ENCODE data around the gene ZKSCAN1. TPM values are rescaled to one million over a fixed set of nuclear protein-coding genes. Genes with fewer than 3 reads are reported as not detected.

Gene ZKSCAN1
- total RNA-seq, 1 experiment from 2014 or later: 9.0 TPM

DNA sequence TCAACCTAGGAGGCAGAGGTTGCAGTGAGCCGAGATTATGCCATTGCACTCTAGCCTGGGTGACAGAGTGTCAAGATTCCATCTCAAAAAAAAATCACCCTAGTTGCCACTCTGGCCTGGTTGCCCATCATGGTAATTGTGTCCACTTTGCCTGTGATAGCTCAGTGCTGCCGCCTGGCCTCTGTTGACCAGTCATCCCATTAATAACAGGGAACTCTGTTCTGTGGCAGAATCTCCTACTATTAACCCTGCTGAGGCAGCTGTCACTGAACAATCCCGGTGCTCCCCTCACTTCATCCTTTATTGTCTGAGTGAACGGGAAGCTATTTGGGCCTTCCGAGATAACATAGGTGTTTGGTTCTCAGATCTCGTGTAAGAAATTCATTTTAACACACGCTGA lies 51.6 kb downstream of the ZKSCAN1 start:
- DNase-seq: no peak
- Histone ChIP-seq H3K4me3 (ENCODE audit: insufficient read depth, low read depth, low read length) (no peak overlapping the region), H3K36me3 (replicated peaks; ENCODE audit: control insufficient read depth, insufficient read depth, low read length) (peaks cover 33% of the 10 kb centered on the region), H3K27me3 (ENCODE audit: control insufficient read depth, insufficient read depth, low read length) (no peaks in the 10 kb centered on the region)

DNA sequence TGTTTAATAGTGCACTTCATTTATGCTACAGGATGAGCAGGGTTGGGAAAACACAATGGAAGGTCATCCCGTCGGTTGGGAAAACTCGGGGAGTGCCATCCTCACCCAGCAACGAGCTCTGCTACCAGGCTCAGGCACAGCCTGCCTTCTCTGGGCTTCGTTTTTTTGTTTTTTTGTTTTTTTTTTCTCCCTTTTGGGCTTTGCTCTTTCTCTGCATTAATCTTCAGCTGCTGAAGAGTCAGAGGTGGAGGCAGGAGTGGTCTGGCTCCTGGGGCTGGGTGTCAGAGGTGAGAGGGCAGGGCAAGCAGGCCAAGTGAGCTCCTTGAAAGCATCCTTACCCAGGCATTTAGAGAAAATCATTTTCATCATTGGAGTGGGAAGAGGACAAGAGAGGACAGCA lies 54.6 kb downstream of the ZKSCAN1 start:
- no peak for DNase-seq
- Histone ChIP-seq H3K27me3 (ENCODE audit: control insufficient read depth, insufficient read depth, low read length) (no peaks in the 10 kb centered on the region), H3K4me3 (ENCODE audit: insufficient read depth, low read depth, low read length) (no peak overlapping the region), H3K36me3 (replicated peaks; ENCODE audit: control insufficient read depth, insufficient read depth, low read length) (peaks cover 49% of the 10 kb centered on the region)

DNA sequence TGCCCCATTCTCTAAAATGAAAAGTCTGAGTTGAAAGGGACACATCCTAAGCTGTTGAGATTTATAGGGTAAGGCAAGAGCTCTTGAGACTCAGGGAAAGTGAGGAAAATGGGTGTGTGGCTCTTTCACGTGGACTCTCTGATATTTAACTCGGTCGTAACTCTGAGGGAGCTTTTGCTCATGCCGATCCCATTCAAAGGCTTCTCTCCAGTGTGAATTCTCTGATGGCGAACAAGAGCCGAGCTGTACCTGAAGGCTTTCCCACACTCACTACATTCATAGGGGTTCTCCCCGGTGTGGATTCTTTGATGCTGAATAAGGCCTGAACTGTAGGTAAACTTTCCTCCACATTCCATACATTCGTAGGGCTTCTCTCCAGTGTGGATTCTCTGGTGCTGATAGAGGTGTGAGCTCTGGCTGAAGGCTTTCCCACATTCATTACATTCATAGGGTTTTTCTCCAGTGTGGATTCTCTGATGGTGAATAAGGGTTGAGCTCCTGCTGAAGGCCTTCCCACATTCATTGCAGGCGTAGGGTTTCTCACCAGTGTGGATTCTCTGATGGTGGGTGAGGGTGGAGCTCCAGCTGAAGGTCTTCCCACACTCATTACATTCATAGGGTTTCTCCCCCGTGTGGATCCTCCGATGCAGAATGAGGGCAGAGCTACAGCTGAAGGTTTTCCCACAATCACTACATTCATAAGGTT lies 55.8 kb downstream of the ZKSCAN1 start:
- Histone ChIP-seq H3K4me3 (ENCODE audit: insufficient read depth, low read depth, low read length) (no peak overlapping the region), H3K36me3 (replicated peaks; ENCODE audit: control insufficient read depth, insufficient read depth, low read length) (peaks cover 59% of the 10 kb centered on the region), H3K27me3 (ENCODE audit: control insufficient read depth, insufficient read depth, low read length) (no peaks in the 10 kb centered on the region)
- DNase-seq: no peak

DNA sequence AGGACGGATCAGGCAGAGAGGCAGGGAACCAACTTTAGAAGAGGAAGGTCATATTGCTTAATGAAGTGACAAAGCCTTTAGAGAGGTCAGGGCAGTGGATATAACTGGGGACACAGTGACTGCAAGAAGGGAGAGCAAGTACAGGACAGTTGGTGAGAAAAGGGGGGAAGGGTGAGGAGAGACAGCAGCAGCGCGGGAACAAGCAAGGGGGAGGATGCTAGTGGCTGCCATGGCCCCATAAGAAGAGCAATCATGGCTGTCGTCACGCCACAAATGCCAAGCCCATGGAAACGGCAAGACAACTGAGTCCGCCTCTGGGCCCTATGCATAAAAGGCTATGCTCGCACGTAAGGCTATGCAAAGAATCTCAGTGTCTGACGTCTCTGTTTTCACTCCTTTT lies 57.1 kb downstream of the ZKSCAN1 start:
- DNase-seq: no peak
- no peaks in the 10 kb centered on the region for H3K27me3 ChIP-seq (ENCODE audit: control insufficient read depth, insufficient read depth, low read length)
- peaks cover 66% of the 10 kb centered on the region for H3K36me3 ChIP-seq (replicated peaks; ENCODE audit: control insufficient read depth, insufficient read depth, low read length)
- H3K4me3 ChIP-seq (ENCODE audit: insufficient read depth, low read depth, low read length): no peak overlapping the region

DNA sequence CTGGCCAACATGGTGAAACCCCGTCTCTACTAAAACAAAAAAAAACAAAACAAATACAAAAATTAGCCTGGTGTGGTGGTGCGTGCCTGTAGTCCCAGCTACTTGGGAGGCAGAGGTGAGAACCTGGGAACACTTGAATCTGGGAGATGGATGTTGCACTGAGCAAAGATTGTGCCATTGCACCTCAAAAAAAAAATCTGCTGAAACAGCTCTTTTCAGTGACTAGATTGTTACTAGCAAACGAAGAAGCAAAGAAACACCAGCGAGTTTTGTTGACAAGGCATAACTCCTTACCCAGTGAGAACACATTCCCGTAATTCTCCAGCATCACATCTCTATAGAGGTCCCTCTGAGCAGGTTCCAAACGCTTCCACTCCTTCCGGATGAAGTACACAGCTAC lies 59.4 kb downstream of the ZKSCAN1 start:
- H3K36me3 ChIP-seq (replicated peaks; ENCODE audit: control insufficient read depth, insufficient read depth, low read length): peaks cover 80% of the 10 kb centered on the region
- no peak overlapping the region for H3K4me3 ChIP-seq (ENCODE audit: insufficient read depth, low read depth, low read length)
- DNase-seq: no peak
- H3K27me3 ChIP-seq (ENCODE audit: control insufficient read depth, insufficient read depth, low read length): no peaks in the 10 kb centered on the region

DNA sequence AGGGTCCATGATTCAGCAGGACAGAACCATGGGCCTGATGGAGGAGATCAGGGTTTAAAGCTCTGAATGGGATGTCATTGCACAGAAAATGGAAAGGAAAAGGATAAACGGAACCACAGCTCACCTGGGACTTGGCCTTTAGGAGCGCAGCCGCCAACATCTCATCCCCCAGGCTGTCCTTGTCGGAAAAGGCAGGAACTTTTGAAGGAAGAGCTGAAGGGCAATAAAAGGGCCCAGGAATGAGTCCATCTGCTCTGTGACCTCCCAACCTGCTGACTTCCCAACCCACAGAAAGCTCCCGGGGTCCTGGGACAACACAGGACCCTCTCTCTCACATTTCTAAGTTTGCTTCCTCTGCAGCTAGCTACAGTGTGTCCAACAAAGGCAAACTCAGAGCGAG lies 60.0 kb downstream of the ZKSCAN1 start:
- Histone ChIP-seq H3K4me3 (ENCODE audit: insufficient read depth, low read depth, low read length) (no peak overlapping the region), H3K36me3 (replicated peaks; ENCODE audit: control insufficient read depth, insufficient read depth, low read length) (peaks cover 75% of the 10 kb centered on the region)
- DNase-seq: no peak

DNA sequence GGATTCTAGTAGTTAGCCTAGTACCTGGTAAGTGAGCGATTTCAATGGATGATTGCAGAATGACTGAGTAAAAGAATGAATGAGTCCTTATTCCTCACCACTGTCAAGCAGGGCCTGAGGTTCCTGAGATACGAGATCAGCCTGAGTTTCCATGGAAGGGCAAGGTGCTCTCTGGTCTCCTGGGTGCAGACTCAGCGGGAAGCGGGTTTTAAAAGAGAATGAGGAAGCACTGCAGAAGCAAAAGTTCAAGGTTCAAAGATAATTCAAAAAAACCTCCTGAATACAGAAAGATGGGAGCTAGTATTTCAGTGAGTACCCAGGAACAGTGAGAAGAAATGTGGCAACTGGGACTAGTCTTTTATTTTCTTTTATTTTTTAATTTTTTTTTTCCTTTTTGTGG lies 61.8 kb downstream of the ZKSCAN1 start:
- no peak for DNase-seq
- Histone ChIP-seq H3K27me3 (ENCODE audit: control insufficient read depth, insufficient read depth, low read length) (no peaks in the 10 kb centered on the region), H3K36me3 (replicated peaks; ENCODE audit: control insufficient read depth, insufficient read depth, low read length) (peaks cover 57% of the 10 kb centered on the region), H3K4me3 (ENCODE audit: insufficient read depth, low read depth, low read length) (no peak overlapping the region)

More for the DNA sequence above, 60.0 kb downstream of the ZKSCAN1 start:
- no peaks in the 10 kb centered on the region for H3K27me3 ChIP-seq (ENCODE audit: control insufficient read depth, insufficient read depth, low read length)

DNA sequence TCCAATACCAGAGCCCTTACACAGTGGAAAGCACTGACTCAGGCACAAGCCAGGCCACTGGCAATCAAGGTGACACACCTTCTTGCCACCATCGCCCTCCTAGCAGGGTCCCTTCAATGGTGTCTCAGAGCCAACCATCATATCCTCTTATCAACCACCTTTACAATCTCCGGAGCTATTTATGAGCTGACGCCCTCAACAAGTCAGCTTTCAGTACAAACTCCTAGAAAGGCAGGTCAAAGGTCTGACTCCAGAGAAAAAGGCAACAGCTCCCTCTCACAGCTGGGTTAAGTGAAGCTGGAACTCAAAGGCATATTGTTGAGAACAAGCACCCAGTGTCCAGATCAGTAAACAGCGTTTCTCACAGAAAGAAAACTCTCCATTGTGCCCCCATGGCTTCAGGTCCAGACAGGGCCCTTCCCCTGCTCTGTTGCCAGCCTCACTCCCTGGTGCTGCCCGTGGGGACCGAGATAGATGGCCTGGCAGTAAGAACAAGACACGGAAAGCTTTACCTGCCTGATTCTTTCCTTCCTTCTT lies 63.7 kb downstream of the ZKSCAN1 start:
- no peak for DNase-seq
- peaks cover 41% of the 10 kb centered on the region for H3K36me3 ChIP-seq (replicated peaks; ENCODE audit: control insufficient read depth, insufficient read depth, low read length)
- H3K27me3 ChIP-seq (ENCODE audit: control insufficient read depth, insufficient read depth, low read length): no peaks in the 10 kb centered on the region
- no peak overlapping the region for H3K4me3 ChIP-seq (ENCODE audit: insufficient read depth, low read depth, low read length)

DNA sequence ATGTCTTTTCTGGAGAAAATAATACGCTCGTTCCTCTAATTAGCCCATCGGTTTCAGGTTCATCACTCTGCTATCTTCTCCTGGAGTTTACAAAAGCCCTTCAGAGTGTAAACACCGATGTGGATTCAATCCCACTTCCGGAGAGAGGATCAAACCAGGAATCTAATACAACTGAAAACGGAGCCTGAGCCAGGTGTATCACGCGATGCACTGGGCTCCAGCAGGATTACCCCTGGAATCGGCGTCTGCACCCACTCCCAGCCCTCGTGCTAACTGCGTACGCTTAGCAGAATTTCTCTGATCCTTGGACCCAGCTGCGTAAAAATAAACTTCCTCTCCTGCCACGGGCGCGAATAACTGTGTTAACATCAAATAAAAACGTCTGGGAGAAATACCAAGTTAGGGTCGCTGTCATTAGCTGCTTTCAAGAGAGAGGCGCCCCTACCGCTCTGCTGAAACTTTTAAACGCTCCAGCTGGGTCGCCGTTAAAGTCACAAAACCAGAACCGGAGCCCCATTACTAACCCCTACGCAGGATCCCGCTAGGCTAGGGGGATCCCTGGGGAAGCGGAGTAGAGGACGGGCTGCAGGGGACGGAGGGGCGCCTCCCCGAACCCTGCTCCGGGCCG lies 65.6 kb downstream of the ZKSCAN1 start:
- H3K36me3 ChIP-seq (replicated peaks; ENCODE audit: control insufficient read depth, insufficient read depth, low read length): peaks cover 23% of the 10 kb centered on the region
- peak overlapping the region; percentile 91 for H3K4me3 ChIP-seq (ENCODE audit: insufficient read depth, low read depth, low read length)
- H3K27me3 ChIP-seq (ENCODE audit: control insufficient read depth, insufficient read depth, low read length): no peaks in the 10 kb centered on the region
- peak; percentile 57 for DNase-seq

DNA sequence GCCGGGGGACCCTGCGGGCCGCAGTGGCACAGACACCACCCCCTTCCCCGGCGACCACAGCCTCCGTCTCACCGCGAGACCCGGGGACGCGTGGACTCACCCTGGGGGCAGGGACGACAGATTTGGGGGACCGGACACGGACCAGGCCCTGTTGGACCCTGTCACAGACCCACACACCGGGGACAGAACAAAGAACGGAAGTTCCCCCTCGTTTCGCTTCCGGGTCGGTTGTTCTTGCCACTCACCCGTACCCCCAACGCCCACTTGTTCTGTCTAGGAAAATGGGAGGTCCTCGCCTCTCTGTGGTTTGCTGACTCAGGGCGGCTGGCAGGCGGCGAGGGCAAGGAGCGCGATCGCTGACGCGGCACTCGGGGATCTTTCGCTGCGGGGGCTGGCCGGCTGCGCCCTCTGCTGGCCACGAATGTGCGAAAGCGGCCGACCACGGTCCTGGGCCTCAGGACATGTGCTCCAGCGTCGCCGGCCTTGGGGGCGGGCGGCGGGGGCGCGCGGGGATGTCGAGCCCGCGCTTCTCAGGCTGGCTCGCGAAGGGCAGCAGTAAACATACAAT lies 66.2 kb downstream of the ZKSCAN1 start, which contains the start of gene ZNF3:
TSS of gene ZNF3 (minus strand) at position 189 of the 568 bp plus-strand sequence. CDS start 4,366 bp downstream, outside the sequence.
- peak within 1 kb of the TSS; percentile 91 for H3K4me3 ChIP-seq (ENCODE audit: insufficient read depth, low read depth, low read length)
- H3K36me3 ChIP-seq (replicated peaks; ENCODE audit: control insufficient read depth, insufficient read depth, low read length): peaks cover 20% of the 10 kb centered on the region
- no peaks in the 10 kb centered on the region for H3K27me3 ChIP-seq (ENCODE audit: control insufficient read depth, insufficient read depth, low read length)
- peak; percentile 97 for DNase-seq

DNA sequence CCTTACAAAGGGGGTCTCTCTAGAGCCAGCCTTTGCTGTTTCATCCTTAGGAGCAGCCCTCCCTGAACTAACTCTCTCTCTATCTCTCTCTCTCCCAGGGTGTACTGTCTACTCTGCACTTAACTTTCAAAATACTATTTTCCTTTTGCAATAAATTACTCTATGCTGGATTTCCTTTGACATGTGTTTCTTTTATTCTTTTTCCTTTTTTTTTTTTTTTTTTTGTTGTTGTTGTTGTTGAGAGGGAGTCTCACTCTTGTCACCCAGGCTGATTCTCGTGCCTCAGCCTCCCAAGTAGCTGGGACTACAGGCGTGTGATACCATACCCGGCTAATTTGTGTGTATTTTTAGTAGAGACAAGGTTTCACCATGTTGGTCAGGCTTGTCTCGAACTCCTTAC lies 67.6 kb downstream of the ZKSCAN1 start:
- peak; percentile 37 for DNase-seq
- Histone ChIP-seq H3K4me3 (ENCODE audit: insufficient read depth, low read depth, low read length) (no peak overlapping the region), H3K27me3 (ENCODE audit: control insufficient read depth, insufficient read depth, low read length) (no peaks in the 10 kb centered on the region), H3K36me3 (replicated peaks; ENCODE audit: control insufficient read depth, insufficient read depth, low read length) (peaks cover 14% of the 10 kb centered on the region)

DNA sequence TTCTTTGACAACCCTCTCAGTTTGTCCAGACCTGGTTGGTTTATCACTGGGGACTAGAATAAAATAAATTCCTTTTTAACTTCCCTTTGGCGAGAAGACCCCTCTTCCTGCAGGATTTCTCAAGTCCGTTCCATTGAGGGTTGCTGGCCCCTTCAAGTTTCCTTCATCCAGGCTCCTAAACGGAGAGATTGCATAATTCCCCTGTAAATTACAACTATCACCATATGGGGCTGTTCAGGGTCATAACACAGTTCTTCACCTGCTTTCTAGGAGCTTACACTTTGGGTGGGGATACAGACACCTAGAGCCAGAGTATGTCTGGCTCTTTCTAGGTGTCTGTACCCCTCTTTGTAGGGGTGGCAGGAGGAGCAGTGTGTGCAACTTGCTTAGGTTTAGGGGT lies 70.1 kb downstream of the ZKSCAN1 start:
- H3K36me3 ChIP-seq (replicated peaks; ENCODE audit: control insufficient read depth, insufficient read depth, low read length): peaks cover 3% of the 10 kb centered on the region
- no peak overlapping the region for H3K4me3 ChIP-seq (ENCODE audit: insufficient read depth, low read depth, low read length)
- DNase-seq: no peak
- no peaks in the 10 kb centered on the region for H3K27me3 ChIP-seq (ENCODE audit: control insufficient read depth, insufficient read depth, low read length)

DNA sequence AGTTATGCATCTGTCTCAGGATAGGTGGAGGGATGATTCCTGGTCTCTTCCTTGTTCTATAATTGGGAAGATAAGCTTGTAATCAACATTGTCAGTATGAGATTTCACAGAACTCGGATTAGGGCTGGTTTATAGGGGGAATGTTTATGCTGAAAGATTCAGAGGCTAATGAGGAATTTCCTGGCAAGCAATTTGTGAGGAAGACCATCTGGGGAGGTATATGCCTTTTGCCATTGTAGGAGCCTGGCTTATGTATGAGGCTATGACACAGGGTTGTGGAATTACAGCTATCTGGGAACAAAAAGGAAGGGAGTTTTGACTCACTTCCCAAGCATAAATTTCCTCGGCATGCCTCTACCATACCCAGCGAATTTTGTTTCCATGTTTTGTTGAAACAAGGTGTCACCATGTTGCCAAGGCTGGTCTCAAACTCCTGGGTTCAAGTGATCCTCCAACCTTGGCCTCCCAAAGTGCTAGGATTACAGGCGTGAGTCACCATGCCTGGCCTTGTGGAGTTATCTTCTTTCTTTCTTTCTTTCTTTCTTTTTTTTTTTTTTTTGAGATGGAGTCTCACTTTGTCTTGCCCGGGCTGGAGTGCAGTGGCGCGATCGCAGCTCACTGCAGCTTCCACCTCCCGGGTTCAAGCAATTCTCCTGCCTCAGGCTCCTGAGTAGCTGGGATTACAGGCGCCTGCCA lies 71.8 kb downstream of the ZKSCAN1 start:
- Histone ChIP-seq H3K27me3 (ENCODE audit: control insufficient read depth, insufficient read depth, low read length) (no peaks in the 10 kb centered on the region), H3K36me3 (replicated peaks; ENCODE audit: control insufficient read depth, insufficient read depth, low read length) (peaks cover 12% of the 10 kb centered on the region), H3K4me3 (ENCODE audit: insufficient read depth, low read depth, low read length) (no peak overlapping the region)
- no peak for DNase-seq

DNA sequence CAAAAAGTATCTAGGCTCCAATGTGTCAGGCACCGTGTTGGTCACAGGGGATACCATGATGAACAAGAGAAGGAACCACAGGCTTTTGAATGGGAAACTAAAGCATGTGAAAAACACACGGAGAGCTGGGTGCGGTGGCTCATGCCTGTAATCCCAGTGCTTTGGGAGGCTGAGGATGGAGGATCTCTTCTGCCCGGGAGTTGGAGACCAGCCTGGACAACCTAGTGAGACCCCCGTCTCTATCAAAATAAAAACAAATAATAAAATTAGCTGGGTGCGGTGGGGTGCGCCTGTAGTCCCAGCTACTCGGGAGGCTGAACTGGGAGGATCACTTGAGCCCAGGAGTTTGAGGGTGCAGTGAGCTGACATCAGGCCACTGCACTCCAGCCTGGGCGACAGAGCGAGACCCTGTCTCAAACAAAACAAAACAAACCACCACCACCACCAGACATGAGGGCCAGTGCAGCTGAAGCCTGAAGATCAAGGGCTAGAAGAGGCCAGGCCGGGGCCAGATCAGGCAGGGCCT lies 72.8 kb downstream of the ZKSCAN1 start:
- H3K4me3 ChIP-seq (ENCODE audit: insufficient read depth, low read depth, low read length): peak overlapping the region; percentile 94
- H3K27me3 ChIP-seq (ENCODE audit: control insufficient read depth, insufficient read depth, low read length): no peaks in the 10 kb centered on the region
- no peak for DNase-seq
- H3K36me3 ChIP-seq (replicated peaks; ENCODE audit: control insufficient read depth, insufficient read depth, low read length): peaks cover 21% of the 10 kb centered on the region
